K562 (cell line): ENCODE results near the gene CD48. TPM values are rescaled to one million over a fixed set of nuclear protein-coding genes. Genes with fewer than 3 reads are reported as not detected.

Source experiments
- ATAC-seq: fragments of 200-7000 bp; cut with Tn5 transposase; 3 replicates; pipeline ENCODE4 v1.9.1; 2020; ENCODE audit warnings: moderate library complexity
- BruUV-seq: library from RNA; stranded (reverse); fragments of 400-500 nt; replicated peaks from 2 replicates; lab custom pipeline; 2021; lab: Mats Ljungman, UMichigan
- CTCF ChIA-PET: fragments of 300-600 bp; formaldehyde crosslinking; extraction: SDS; loops from one replicate; lab custom pipeline; 2021; ENCODE audit warnings: low intra/inter-chr PET ratio; lab: Yijun Ruan, JAX
- POLR2A ChIA-PET: fragments of 300-600, 350-650 bp; sonication (Branson Sonifier 250); formaldehyde crosslinking; extraction: SDS; loops from one replicate; lab custom pipeline; 2021; ENCODE audit warnings: antibody characterized with exemption, inconsistent platforms; lab: Yijun Ruan, JAX
- DNase-seq, 4 experiments: peaks; one replicate each; pipeline versions ENCODE4 v3.0.0 to v3.0.0-alpha.2; 2011 to 2018; ENCODE audit warnings: low spot score in 3 of 4, mixed read lengths in 3 of 4; ENCODE audit errors: extremely low read depth in 1 of 4
- FAIRE-seq: peaks from 2 replicates; lab custom pipeline; 2011; peaks lifted over from hg19 to GRCh38; lab: Jason Lieb, UNC
- H2AFZ ChIP-seq: 2 replicates; pipeline ENCODE4 v1.6.0; 2011; ENCODE audit warnings: low read depth, low read length, control low read depth, inconsistent platforms
- H3K27ac ChIP-seq: fragments of 200-600 bp; 3 replicates; pipeline ENCODE4 v1.8.0; 2011; ENCODE audit warnings: low read depth, mild to moderate bottlenecking, control low read depth, inconsistent platforms, low read length, moderate library complexity, mixed read lengths; ENCODE audit errors: extremely low read depth
- H3K27me3 ChIP-seq, 2 experiments: fragments of 300-600 bp in 1 of 2; 2 replicates in 1 of 2; 3 replicates in 1 of 2; pipeline versions ENCODE4 v1.6.0 to v1.8.0; 2011; ENCODE audit warnings: inconsistent platforms in 2 of 2, low read length in 2 of 2, mild to moderate bottlenecking in 1 of 2, mixed read lengths in 1 of 2, moderate library complexity in 1 of 2; ENCODE audit not compliant: control insufficient read depth in 2 of 2, insufficient read depth in 2 of 2
- H3K36me3 ChIP-seq: fragments of 300-600 bp; 3 replicates; pipeline ENCODE4 v1.8.0; 2011; ENCODE audit warnings: mild to moderate bottlenecking, low read length, inconsistent platforms; ENCODE audit not compliant: control insufficient read depth, insufficient read depth
- H3K4me1 ChIP-seq, 2 experiments: fragments of 200-600 bp in 1 of 2; replicated peaks in 1 of 2; 2 replicates in 1 of 2; 3 replicates in 1 of 2; pipeline versions ENCODE4 v1.5.1 to v1.8.0; 2011; ENCODE audit warnings: inconsistent platforms in 2 of 2, low read length in 2 of 2, mild to moderate bottlenecking in 1 of 2, mixed read lengths in 1 of 2, moderate library complexity in 1 of 2; ENCODE audit not compliant: control insufficient read depth in 2 of 2, insufficient read depth in 2 of 2
- H3K4me2 ChIP-seq: 2 replicates; pipeline ENCODE4 v1.6.1; 2011; ENCODE audit warnings: low read length, control low read depth, inconsistent platforms, mixed read lengths; ENCODE audit not compliant: insufficient read depth
- H3K4me3 ChIP-seq: fragments of 200-600 bp; sonication (generic), shearing (Covaris generic); 2 replicates; pipeline ENCODE4 v1.5.1; 2016; ENCODE audit warnings: control low read depth, inconsistent platforms
- H3K79me2 ChIP-seq: fragments of 200-600 bp; 3 replicates; pipeline ENCODE4 v1.8.0; 2011; ENCODE audit warnings: low read length, inconsistent platforms; ENCODE audit not compliant: control insufficient read depth, insufficient read depth
- H3K9ac ChIP-seq, 2 experiments: 2 replicates each; pipeline versions ENCODE4 v1.6.0 to v1.6.1; 2011; ENCODE audit warnings: low read depth in 2 of 2, low read length in 2 of 2, control low read depth in 1 of 2, inconsistent platforms in 1 of 2, mild to moderate bottlenecking in 1 of 2, mixed read lengths in 1 of 2; ENCODE audit not compliant: insufficient read depth in 1 of 2
- H3K9me1 ChIP-seq: one replicate; pipeline ENCODE4 v1.6.0; 2011; ENCODE audit warnings: inconsistent platforms, mild to moderate bottlenecking, low read length, moderate library complexity; ENCODE audit not compliant: control insufficient read depth, insufficient read depth
- H3K9me3 ChIP-seq: replicated peaks from 2 replicates; pipeline ENCODE4 v1.5.1; 2011; ENCODE audit warnings: low read depth, low read length, inconsistent platforms; ENCODE audit not compliant: control insufficient read depth, insufficient read depth
- H4K20me1 ChIP-seq: replicated peaks from 2 replicates; pipeline ENCODE4 v1.6.1; 2011; ENCODE audit warnings: low read length, inconsistent platforms, mixed read lengths; ENCODE audit not compliant: control insufficient read depth, insufficient read depth
- HNRNPLL ChIP-seq: fragments of 200-400 bp; formaldehyde crosslinking; IDR thresholded peaks from 2 replicates; pipeline ENCODE4 v1.6.1; 2017; ENCODE audit warnings: low read length, low read depth, mild to moderate bottlenecking; ENCODE audit not compliant: poor library complexity, severe bottlenecking
- KLF13 ChIP-seq: fragments of 450-650 bp; IDR thresholded peaks from 2 replicates; pipeline ENCODE4 v1.6.1; 2016; ENCODE audit warnings: missing genetic modification characterization, low read depth, mild to moderate bottlenecking, missing compliant biosample characterization, moderate library complexity, borderline replicate concordance
- MEF2D ChIP-seq: conservative IDR thresholded peaks from 2 replicates; pipeline ENCODE4 v1.6.1; 2016; ENCODE audit warnings: low read depth, missing genetic modification characterization, missing compliant biosample characterization
- MIER1 ChIP-seq: fragments of 450-650 bp; IDR thresholded peaks from 2 replicates; pipeline ENCODE4 v1.6.1; 2016; ENCODE audit warnings: antibody characterized with exemption, mild to moderate bottlenecking, low read depth
- PHTF2 ChIP-seq: fragments of 250-450 bp; sonication (Bioruptor Pico); IDR thresholded peaks from 2 replicates; pipeline ENCODE4 v1.5.0; 2021; ENCODE audit warnings: mild to moderate bottlenecking
- ZNF586 ChIP-seq: fragments of 450-650 bp; formaldehyde crosslinking; conservative IDR thresholded peaks from 2 replicates; pipeline ENCODE4 v1.4.0; 2020; ENCODE audit warnings: mild to moderate bottlenecking, moderate library complexity
- WGBS: fragments of 100-300 bp; shearing (Covaris generic); methylation state at CpG from one replicate; pipeline ENCODE4 v1.1.6; 2016; ENCODE audit warnings: low coverage, mixed read lengths; ENCODE audit not compliant: insufficient coverage; ENCODE audit errors: missing lambda C conversion rate; 5-methylcytosine and 5-hydroxymethylcytosine counted together
- in situ Hi-C: fragments of 300-500 bp; cut with MboI; formaldehyde crosslinking; loops from 4 replicates; pipeline ENCODE4 v1.15.0; 2018; ENCODE audit warnings: inconsistent platforms, mixed read lengths
- intact Hi-C: fragments of 100-400 bp; cut with micrococcal nuclease; formaldehyde crosslinking; loops from 2 replicates; pipeline ENCODE4 v1.14.2; 2022
- polyA plus RNA-seq, 8 experiments: library from polyadenylated mRNA; depleted of rRNA in 4 of 8; stranded (reverse) in 5 of 8; unstranded in 3 of 8; fragments of >200 nt; fragmentation: Nextera tagmentation in 2 of 8; fragmentation: Illumina TruSeq in 1 of 8; extraction: Ambion mirVana in 2 of 8; extraction: Trizol in 1 of 8; gene quantifications; 2 replicates each; pipeline versions ENCODE4 v1.2.1 to v1.2.3, GENCODE V29; 2011 to 2014; ENCODE audit warnings: inconsistent platforms in 1 of 8, missing spikeins in 1 of 8
- total RNA-seq, 7 experiments: library from RNA; depleted of rRNA in 6 of 7; stranded (reverse); fragments of >200 nt in 6 of 7; fragmentation: Illumina TruSeq in 2 of 7; extraction: Trizol in 2 of 7; gene quantifications; 2 replicates each; pipeline versions ENCODE4 v1.2.1 to v1.2.3, GENCODE V29; 2011 to 2021; ENCODE audit warnings: low replicate concordance in 1 of 7
- TF ChIP-seq, protein P1 (sequence below), 3 experiments: fragments of 200-800 bp in 1 of 3; fragments of 250-450 bp in 1 of 3; fragments of 450-650 bp in 1 of 3; sonication (Bioruptor Pico) in 1 of 3; sonication (Bioruptor generic) in 1 of 3; formaldehyde crosslinking in 1 of 3; IDR thresholded peaks; 2 replicates each; pipeline versions ENCODE4 v1.6.1 to v1.8.0; 2016 to 2022; ENCODE audit warnings: mild to moderate bottlenecking in 2 of 3, missing genetic modification characterization in 2 of 3, missing compliant biosample characterization in 1 of 3, moderate library complexity in 1 of 3
- TF ChIP-seq, protein P2 (sequence below), 2 experiments: fragments of 450-650 bp in 1 of 2; sonication (generic) in 1 of 2; formaldehyde crosslinking in 1 of 2; IDR thresholded peaks; 2 replicates each; pipeline versions ENCODE4 v1.7.1 to v1.9.0; 2016 to 2022; ENCODE audit warnings: inconsistent platforms in 1 of 2, mild to moderate bottlenecking in 1 of 2, missing genetic modification reagents in 1 of 2

CD48 gene
- total and polyA plus RNA-seq, 9 of the 15 experiments (the other 6 are each of a cell fraction or from before 2014, with no cell fraction given), result 0.10 to 0.42 (median 0.29) TPM; not detected in 3

DNA sequence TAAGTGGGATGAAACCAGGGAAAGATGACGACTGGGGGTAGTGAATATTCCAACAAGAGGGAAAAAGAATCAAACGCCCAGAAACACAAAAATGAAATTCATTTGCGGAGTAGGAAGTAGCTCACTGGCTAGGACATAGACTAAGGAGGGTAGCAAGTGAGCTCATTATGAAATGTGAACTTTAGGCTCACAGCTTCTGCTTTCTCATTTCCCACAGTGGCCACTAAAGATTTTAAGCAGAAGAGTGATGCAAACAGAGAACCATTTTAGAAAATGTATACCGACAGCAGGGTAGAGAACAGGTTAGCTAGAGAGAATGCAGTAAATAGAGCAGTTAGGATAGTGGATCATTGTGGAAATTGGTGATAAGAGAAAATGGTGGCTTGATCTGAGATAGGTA is 3.5 kb downstream of the CD48 start:
- H3K27ac ChIP-seq, result no peak overlapping the region
- H3K4me2 ChIP-seq, result no peak overlapping the region
- POLR2A ChIA-PET, result interaction anchor here (0.6 to 0.9 kb wide), 2 partner anchors 18 to 450 kb away, joined by 3 read pairs; no protein-coding TSS in a partner anchor
- H3K9ac ChIP-seq, result no peak overlapping the region
- no peak overlapping the region for H3K4me3 ChIP-seq
- CTCF ChIA-PET, result interaction anchor here (0.7 kb wide), 1 partner anchor 113 kb away, joined by 3 read pairs; no protein-coding TSS in a partner anchor
- no peak for FAIRE-seq
- no peaks in the 10 kb centered on the region for H4K20me1 ChIP-seq
- H3K36me3 ChIP-seq, result no peaks in the 10 kb centered on the region
- no peaks in the 10 kb centered on the region; a peak in 1 of 5 replicates for H3K4me1 ChIP-seq
- intact Hi-C loops, result no loop called here
- H3K9me3 ChIP-seq, result no peaks in the 10 kb centered on the region
- BruUV-seq, result no TSS peak
- DNase-seq, result no peak
- no peaks in the 10 kb centered on the region for H3K9me1 ChIP-seq
- H3K27me3 ChIP-seq, result peaks cover 24 to 26% of the 10 kb centered on the region in 2 experiments
- no peak for ATAC-seq
- in situ Hi-C loops, result no loop called here
- WGBS, result 1% methylated on average over 4 of the region's 4 CpGs
- H3K79me2 ChIP-seq, result no peaks in the 10 kb centered on the region
- no peak overlapping the region for H2AFZ ChIP-seq
- TF ChIP-seq, protein P1, sequence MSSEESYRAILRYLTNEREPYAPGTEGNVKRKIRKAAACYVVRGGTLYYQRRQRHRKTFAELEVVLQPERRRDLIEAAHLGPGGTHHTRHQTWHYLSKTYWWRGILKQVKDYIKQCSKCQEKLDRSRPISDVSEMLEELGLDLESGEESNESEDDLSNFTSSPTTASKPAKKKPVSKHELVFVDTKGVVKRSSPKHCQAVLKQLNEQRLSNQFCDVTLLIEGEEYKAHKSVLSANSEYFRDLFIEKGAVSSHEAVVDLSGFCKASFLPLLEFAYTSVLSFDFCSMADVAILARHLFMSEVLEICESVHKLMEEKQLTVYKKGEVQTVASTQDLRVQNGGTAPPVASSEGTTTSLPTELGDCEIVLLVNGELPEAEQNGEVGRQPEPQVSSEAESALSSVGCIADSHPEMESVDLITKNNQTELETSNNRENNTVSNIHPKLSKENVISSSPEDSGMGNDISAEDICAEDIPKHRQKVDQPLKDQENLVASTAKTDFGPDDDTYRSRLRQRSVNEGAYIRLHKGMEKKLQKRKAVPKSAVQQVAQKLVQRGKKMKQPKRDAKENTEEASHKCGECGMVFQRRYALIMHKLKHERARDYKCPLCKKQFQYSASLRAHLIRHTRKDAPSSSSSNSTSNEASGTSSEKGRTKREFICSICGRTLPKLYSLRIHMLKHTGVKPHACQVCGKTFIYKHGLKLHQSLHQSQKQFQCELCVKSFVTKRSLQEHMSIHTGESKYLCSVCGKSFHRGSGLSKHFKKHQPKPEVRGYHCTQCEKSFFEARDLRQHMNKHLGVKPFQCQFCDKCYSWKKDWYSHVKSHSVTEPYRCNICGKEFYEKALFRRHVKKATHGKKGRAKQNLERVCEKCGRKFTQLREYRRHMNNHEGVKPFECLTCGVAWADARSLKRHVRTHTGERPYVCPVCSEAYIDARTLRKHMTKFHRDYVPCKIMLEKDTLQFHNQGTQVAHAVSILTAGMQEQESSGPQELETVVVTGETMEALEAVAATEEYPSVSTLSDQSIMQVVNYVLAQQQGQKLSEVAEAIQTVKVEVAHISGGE (CRISPR knock-in tag; IDR thresholded peaks at IDR 0.05), result no peak
- TF ChIP-seq MEF2D (no peak), ZNF586 (CRISPR knock-in tag) (no peak), MIER1 (no peak), HNRNPLL (no peak), PHTF2 (CRISPR knock-in tag) (no peak), KLF13 (tag) (no peak)
- TF ChIP-seq, protein P2, sequence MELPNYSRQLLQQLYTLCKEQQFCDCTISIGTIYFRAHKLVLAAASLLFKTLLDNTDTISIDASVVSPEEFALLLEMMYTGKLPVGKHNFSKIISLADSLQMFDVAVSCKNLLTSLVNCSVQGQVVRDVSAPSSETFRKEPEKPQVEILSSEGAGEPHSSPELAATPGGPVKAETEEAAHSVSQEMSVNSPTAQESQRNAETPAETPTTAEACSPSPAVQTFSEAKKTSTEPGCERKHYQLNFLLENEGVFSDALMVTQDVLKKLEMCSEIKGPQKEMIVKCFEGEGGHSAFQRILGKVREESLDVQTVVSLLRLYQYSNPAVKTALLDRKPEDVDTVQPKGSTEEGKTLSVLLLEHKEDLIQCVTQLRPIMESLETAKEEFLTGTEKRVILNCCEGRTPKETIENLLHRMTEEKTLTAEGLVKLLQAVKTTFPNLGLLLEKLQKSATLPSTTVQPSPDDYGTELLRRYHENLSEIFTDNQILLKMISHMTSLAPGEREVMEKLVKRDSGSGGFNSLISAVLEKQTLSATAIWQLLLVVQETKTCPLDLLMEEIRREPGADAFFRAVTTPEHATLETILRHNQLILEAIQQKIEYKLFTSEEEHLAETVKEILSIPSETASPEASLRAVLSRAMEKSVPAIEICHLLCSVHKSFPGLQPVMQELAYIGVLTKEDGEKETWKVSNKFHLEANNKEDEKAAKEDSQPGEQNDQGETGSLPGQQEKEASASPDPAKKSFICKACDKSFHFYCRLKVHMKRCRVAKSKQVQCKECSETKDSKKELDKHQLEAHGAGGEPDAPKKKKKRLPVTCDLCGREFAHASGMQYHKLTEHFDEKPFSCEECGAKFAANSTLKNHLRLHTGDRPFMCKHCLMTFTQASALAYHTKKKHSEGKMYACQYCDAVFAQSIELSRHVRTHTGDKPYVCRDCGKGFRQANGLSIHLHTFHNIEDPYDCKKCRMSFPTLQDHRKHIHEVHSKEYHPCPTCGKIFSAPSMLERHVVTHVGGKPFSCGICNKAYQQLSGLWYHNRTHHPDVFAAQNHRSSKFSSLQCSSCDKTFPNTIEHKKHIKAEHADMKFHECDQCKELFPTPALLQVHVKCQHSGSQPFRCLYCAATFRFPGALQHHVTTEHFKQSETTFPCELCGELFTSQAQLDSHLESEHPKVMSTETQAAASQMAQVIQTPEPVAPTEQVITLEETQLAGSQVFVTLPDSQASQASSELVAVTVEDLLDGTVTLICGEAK (IDR thresholded peaks at IDR 0.05), result no peak
- TF ChIP-seq, protein P2 (CRISPR knock-in tag; IDR thresholded peaks at IDR 0.05), result no peak
